ENCODE measurements around the gene CAMK1D. TPM values are rescaled to one million over a fixed set of nuclear protein-coding genes. Genes with fewer than 3 reads are reported as not detected.
"Not testable (repeated sequence)": the region's sequence is repeated elsewhere in the genome, so short reads cannot be mapped to it uniquely, and the experiment has no call there.

The CAMK1D gene
- total RNA-seq, 1 donor from 2014 or later = 22.5 TPM

DNA sequence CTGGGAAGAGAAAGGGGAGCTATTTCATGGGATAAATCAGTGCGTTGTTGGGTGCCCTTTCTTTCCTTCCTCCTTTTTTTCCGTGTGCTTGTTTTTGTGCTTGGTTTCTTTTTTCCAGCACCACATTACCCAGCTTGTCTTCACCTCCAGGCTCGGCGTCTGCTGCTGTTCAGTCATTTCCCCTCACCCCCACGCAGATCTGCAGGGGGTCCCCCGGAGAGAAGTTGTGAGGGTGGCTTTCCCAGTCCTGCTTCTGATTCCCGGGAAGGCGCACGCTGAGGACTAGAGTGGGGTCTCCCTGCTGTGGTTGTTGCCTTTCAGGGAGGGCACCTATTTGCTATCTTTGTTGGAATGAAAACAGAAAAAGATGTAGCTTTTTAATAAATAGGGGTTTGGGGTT is 1.6 kb downstream of the CAMK1D start:
- intact Hi-C loops (cut with DNase I) = no loop called here
- TF ChIP-seq CTCF (IDR thresholded peaks at IDR 0.05) = no peak
- H3K27ac ChIP-seq = peak overlapping the region; percentile 80
- H3K27me3 ChIP-seq (ENCODE audit: low read depth) = peaks cover 3% of the 10 kb centered on the region
- no peaks in the 10 kb centered on the region for H3K9me3 ChIP-seq
- H3K4me1 ChIP-seq = peaks cover 25% of the 10 kb centered on the region
- ATAC-seq = no peak
- no peak for DNase-seq
- no peaks in the 10 kb centered on the region for H3K36me3 ChIP-seq
- peak overlapping the region; percentile 77 for H3K4me3 ChIP-seq

- DNase-seq (no peak), ATAC-seq (no peak)
- H3K4me1 ChIP-seq = peaks cover 25% of the 10 kb centered on the region
- no peak overlapping the region for H3K27ac ChIP-seq
- no peaks in the 10 kb centered on the region for H3K9me3 ChIP-seq
- no peak overlapping the region for H3K4me3 ChIP-seq
- H3K36me3 ChIP-seq = no peaks in the 10 kb centered on the region
- TF ChIP-seq CTCF (IDR thresholded peaks at IDR 0.05) = no peak
- intact Hi-C loops (cut with DNase I) = no loop called here
- peaks cover 3% of the 10 kb centered on the region for H3K27me3 ChIP-seq (ENCODE audit: low read depth)
Measured at GRCh38 chr10:12351447-12351846, 2.1 kb downstream of the CAMK1D start.

- no peak overlapping the region for H3K4me3 ChIP-seq
- intact Hi-C loops (cut with DNase I) = no loop called here
- no peak for DNase-seq
- peaks cover 25% of the 10 kb centered on the region for H3K4me1 ChIP-seq
- TF ChIP-seq CTCF (IDR thresholded peaks at IDR 0.05) = no peak
- no peak for ATAC-seq
- H3K36me3 ChIP-seq = no peaks in the 10 kb centered on the region
- H3K27ac ChIP-seq = no peak overlapping the region
- H3K27me3 ChIP-seq (ENCODE audit: low read depth) = peaks cover 3% of the 10 kb centered on the region
- H3K9me3 ChIP-seq = no peaks in the 10 kb centered on the region
Measured at GRCh38 chr10:12351889-12352288, 2.5 kb downstream of the CAMK1D start.

DNA sequence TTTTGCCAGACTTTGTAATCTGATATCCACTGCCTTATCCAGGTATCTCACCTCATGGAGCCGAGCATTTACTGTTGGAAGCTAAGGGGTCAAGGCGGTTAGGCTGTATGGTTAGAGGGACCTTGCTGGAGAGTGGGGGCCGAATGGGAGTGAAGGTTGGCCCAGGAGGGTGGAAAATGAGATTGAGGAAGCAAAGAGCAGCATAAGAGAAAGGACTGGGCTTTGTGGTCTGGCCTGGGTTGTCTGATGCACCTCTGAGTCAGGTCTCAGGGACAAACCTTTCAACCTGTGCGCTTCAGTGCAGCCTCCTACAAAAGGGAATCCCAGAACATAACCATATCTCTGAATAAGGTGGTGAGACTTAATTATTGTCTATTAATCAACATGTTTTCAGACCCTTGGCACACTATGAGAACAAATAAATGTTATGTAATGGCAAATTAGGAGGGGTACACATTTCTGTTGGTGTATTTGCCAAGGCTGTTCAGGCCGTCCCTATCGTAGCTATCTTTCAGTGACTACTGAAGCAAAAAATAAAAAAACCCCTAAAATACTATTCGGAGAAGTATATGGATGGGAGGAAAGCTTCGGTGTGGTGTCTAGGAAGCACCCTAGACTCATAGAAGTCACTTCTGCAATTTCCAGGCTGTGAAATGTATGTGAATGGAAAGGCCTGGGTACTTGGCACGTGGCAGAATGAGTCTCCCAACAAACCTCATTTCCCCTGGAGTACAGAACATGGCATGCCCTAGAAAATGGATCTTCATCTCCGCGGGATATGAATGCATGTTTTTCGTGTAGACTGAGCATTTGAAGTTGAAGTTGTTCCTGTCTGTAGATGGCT is 4.3 kb downstream of the CAMK1D start:
- Histone ChIP-seq H3K27me3 (ENCODE audit: low read depth) (peaks cover 3% of the 10 kb centered on the region), H3K4me1 (peaks cover 18% of the 10 kb centered on the region), H3K9me3 (no peaks in the 10 kb centered on the region), H3K4me3 (no peak overlapping the region), H3K36me3 (no peaks in the 10 kb centered on the region), H3K27ac (no peak overlapping the region)
- intact Hi-C loops (cut with DNase I) = no loop called here
- ATAC-seq (no peak), DNase-seq (no peak)
- TF ChIP-seq CTCF (IDR thresholded peaks at IDR 0.05) = no peak

GRCh38 chr10:12354696-12355095 is 5.3 kb downstream of the CAMK1D start:
- peaks cover 17% of the 10 kb centered on the region for H3K4me1 ChIP-seq

GRCh38 chr10:12355384-12355783 is 6.0 kb downstream of the CAMK1D start:
- no peak for TF ChIP-seq CTCF (IDR thresholded peaks at IDR 0.05)
- ATAC-seq = no peak
- H3K27ac ChIP-seq = no peak overlapping the region
- peaks cover 12% of the 10 kb centered on the region for H3K4me1 ChIP-seq
- intact Hi-C loops (cut with DNase I) = no loop called here
- H3K4me3 ChIP-seq = no peak overlapping the region
- H3K9me3 ChIP-seq = no peaks in the 10 kb centered on the region
- peaks cover 3% of the 10 kb centered on the region for H3K27me3 ChIP-seq (ENCODE audit: low read depth)
- DNase-seq = no peak
- H3K36me3 ChIP-seq = no peaks in the 10 kb centered on the region

More at GRCh38 chr10:12354696-12355095, 5.3 kb downstream of the CAMK1D start:
- H3K36me3 ChIP-seq; H3K4me3 ChIP-seq; DNase-seq; H3K27me3 ChIP-seq (ENCODE audit: low read depth); H3K9me3 ChIP-seq; H3K27ac ChIP-seq; intact Hi-C loops (cut with DNase I); ATAC-seq: not testable (repeated sequence)
